Gastroesophageal sphincter (tissue), 3 donors: ENCODE results near the gene ZNF804A.

Experiments
- CTCF ChIP-seq, 4 experiments: fragments of 200-600 bp in 2 of 4; fragments of 450-650 bp in 2 of 4; sonication (generic) in 1 of 4; IDR thresholded peaks; one replicate each; pipeline ENCODE4 v1.5.1; 2017 to 2019; ENCODE audit warnings: antibody characterized with exemption in 4 of 4, mild to moderate bottlenecking in 2 of 4, moderate library complexity in 2 of 4
- EP300 ChIP-seq: sonication (generic); formaldehyde crosslinking; IDR thresholded peaks from one replicate; pipeline ENCODE4 v1.6.1; 2017; ENCODE audit warnings: antibody characterized with exemption, mild to moderate bottlenecking
- POLR2A ChIP-seq, 2 donors: fragments of 450-650 bp; IDR thresholded peaks; one replicate each; pipeline ENCODE4 v1.6.1; 2017; ENCODE audit warnings: antibody characterized with exemption in 2 of 2, mild to moderate bottlenecking in 2 of 2, moderate library complexity in 1 of 2
- POLR2AphosphoS5 ChIP-seq: sonication (generic); formaldehyde crosslinking; IDR thresholded peaks from one replicate; pipeline ENCODE4 v1.6.1; 2017; ENCODE audit warnings: antibody characterized with exemption

- TF ChIP-seq POLR2A (IDR thresholded peaks at IDR 0.05) (no peak), CTCF (IDR thresholded peaks at IDR 0.05) (no peak), EP300 (no peak), POLR2AphosphoS5 (no peak)
Measured at GRCh38 chr2:184581391-184581790, 16.9 kb upstream of the ZNF804A start.
